MM.1S (cell line): ENCODE results near the gene COL8A2.

Source experiments
- DNase-seq: peaks from one replicate; pipeline ENCODE4 v3.0.0-alpha.2; 2015
- H2AFZ ChIP-seq: fragments of 300-600 bp; sonication (generic); 2 replicates; pipeline ENCODE4 v1.6.0; 2016; ENCODE audit warnings: antibody characterized with exemption, low read length
- H3F3A ChIP-seq: fragments of 300-600 bp; sonication (generic); 2 replicates; pipeline ENCODE4 v1.6.1; 2016; ENCODE audit warnings: mild to moderate bottlenecking, antibody characterized with exemption, low read length, moderate library complexity, mixed read lengths; ENCODE audit not compliant: insufficient read depth
- H3K27ac ChIP-seq: fragments of 300-600 bp; sonication (generic); 2 replicates; pipeline ENCODE4 v1.5.1; 2016; ENCODE audit warnings: mild to moderate bottlenecking, low read length
- H3K27me3 ChIP-seq: fragments of 300-600 bp; sonication (generic); replicated peaks from 2 replicates; pipeline ENCODE4 v1.6.0; 2016; ENCODE audit warnings: low read length; ENCODE audit not compliant: insufficient read depth
- H3K36me3 ChIP-seq: fragments of 300-600 bp; sonication (generic); replicated peaks from 2 replicates; pipeline ENCODE4 v1.6.1; 2016; ENCODE audit warnings: mild to moderate bottlenecking, low read length, mixed read lengths; ENCODE audit not compliant: insufficient read depth
- H3K4me1 ChIP-seq: fragments of 300-600 bp; sonication (generic); 2 replicates; pipeline ENCODE4 v1.6.1; 2016; ENCODE audit warnings: low read length, mixed read lengths
- H3K4me2 ChIP-seq: fragments of 300-600 bp; sonication (generic); 2 replicates; pipeline ENCODE4 v1.6.0; 2016; ENCODE audit warnings: low read depth, low read length
- H3K4me3 ChIP-seq: fragments of 300-600 bp; sonication (generic); 2 replicates; pipeline ENCODE4 v1.5.1; 2016; ENCODE audit warnings: low read length, mixed read lengths
- H3K79me2 ChIP-seq: fragments of 300-600 bp; sonication (generic); 2 replicates; pipeline ENCODE4 v1.6.1; 2016; ENCODE audit warnings: mixed run types, low read length, mixed read lengths
- H3K9ac ChIP-seq: fragments of 300-600 bp; sonication (generic); 2 replicates; pipeline ENCODE4 v1.6.1; 2016; ENCODE audit warnings: low read length, mixed read lengths
- H3K9me2 ChIP-seq: fragments of 300-600 bp; sonication (generic); replicated peaks from 2 replicates; pipeline ENCODE4 v1.6.1; 2016; ENCODE audit warnings: mild to moderate bottlenecking, low read length, mixed read lengths; ENCODE audit not compliant: insufficient read depth
- H3K9me3 ChIP-seq: fragments of 300-600 bp; sonication (generic); replicated peaks from 2 replicates; pipeline ENCODE4 v1.6.1; 2016; ENCODE audit warnings: mild to moderate bottlenecking, low read length, mixed read lengths; ENCODE audit not compliant: insufficient read depth
- H4K20me1 ChIP-seq: fragments of 300-600 bp; sonication (generic); 2 replicates; pipeline ENCODE4 v1.6.1; 2016; ENCODE audit warnings: mild to moderate bottlenecking, low read length, moderate library complexity, mixed read lengths; ENCODE audit not compliant: insufficient read depth
- CTCF ChIP-seq: fragments of 300-600 bp; sonication (generic); IDR thresholded peaks from 2 replicates; pipeline ENCODE4 v1.5.1; 2016; ENCODE audit warnings: antibody characterized with exemption, low read length, mixed read lengths
- EZH2 ChIP-seq: fragments of 300-600 bp; sonication (generic); optimal IDR thresholded peaks from 2 replicates; pipeline ENCODE3; 2017; ENCODE audit warnings: low read depth, mild to moderate bottlenecking, antibody characterized with exemption, low read length, mixed read lengths
- EZH2phosphoT487 ChIP-seq: fragments of 300-600 bp; sonication (generic); IDR thresholded peaks from 2 replicates; pipeline ENCODE4 v1.6.1; 2018; ENCODE audit warnings: antibody characterized with exemption, low read length

COL8A2 gene

GRCh38 chr1:36161641-36162531 is 36.9 kb upstream of the COL8A2 start:
- no peaks in the 10 kb centered on the region for H3K27me3 ChIP-seq
- H2AFZ ChIP-seq = no peak overlapping the region
- H3K9ac ChIP-seq = 0 out of 2 replicates have a peak overlapping the region, but pooled peaks have one; percentile 45
- H3K4me2 ChIP-seq = peak overlapping the region; percentile 69; the same call in 1 of the 2 replicates
- no peaks in the 10 kb centered on the region for H4K20me1 ChIP-seq
- peaks cover 30% of the 10 kb centered on the region for H3K4me1 ChIP-seq
- H3K4me3 ChIP-seq = no peak overlapping the region
- H3K9me2 ChIP-seq = no peaks in the 10 kb centered on the region
- no peak for DNase-seq
- peak overlapping the region; percentile 33; the same call in 1 of the 2 replicates for H3K27ac ChIP-seq
- peaks cover 98% of the 10 kb centered on the region for H3K79me2 ChIP-seq
- H3F3A ChIP-seq = 0 out of 2 replicates have a peak, but pooled peaks cover 5% of the 10 kb centered on the region
- H3K9me3 ChIP-seq = no peaks in the 10 kb centered on the region
- H3K36me3 ChIP-seq = no peaks in the 10 kb centered on the region
- no peak for TF ChIP-seq EZH2
- TF ChIP-seq EZH2phosphoT487 = no peak
- TF ChIP-seq CTCF = no peak

GRCh38 chr1:36160949-36161485 is 36.0 kb upstream of the COL8A2 start:
- H3K4me1 ChIP-seq = peaks cover 30% of the 10 kb centered on the region
- H3K9me2 ChIP-seq = no peaks in the 10 kb centered on the region
- peak overlapping the region; percentile 3; the same call in 1 of the 2 replicates for H3K4me3 ChIP-seq
- H4K20me1 ChIP-seq = no peaks in the 10 kb centered on the region
- DNase-seq = peak; percentile 21
- peak overlapping the region; percentile 69 for H3K4me2 ChIP-seq
- peak overlapping the region; percentile 45; the same call in 1 of the 2 replicates for H3K9ac ChIP-seq
- no peak overlapping the region for H2AFZ ChIP-seq
- H3K27me3 ChIP-seq = no peaks in the 10 kb centered on the region
- TF ChIP-seq CTCF (no peak; the same call in 1 of the 2 replicates), EZH2phosphoT487 (no peak), EZH2 (no peak)
- H3K27ac ChIP-seq = peak overlapping the region; percentile 33; the same call in 1 of the 2 replicates
- no peaks in the 10 kb centered on the region for H3K36me3 ChIP-seq
- H3K79me2 ChIP-seq = peaks cover 98% of the 10 kb centered on the region
- 0 out of 2 replicates have a peak, but pooled peaks cover 5% of the 10 kb centered on the region for H3F3A ChIP-seq
- H3K9me3 ChIP-seq = no peaks in the 10 kb centered on the region

DNA sequence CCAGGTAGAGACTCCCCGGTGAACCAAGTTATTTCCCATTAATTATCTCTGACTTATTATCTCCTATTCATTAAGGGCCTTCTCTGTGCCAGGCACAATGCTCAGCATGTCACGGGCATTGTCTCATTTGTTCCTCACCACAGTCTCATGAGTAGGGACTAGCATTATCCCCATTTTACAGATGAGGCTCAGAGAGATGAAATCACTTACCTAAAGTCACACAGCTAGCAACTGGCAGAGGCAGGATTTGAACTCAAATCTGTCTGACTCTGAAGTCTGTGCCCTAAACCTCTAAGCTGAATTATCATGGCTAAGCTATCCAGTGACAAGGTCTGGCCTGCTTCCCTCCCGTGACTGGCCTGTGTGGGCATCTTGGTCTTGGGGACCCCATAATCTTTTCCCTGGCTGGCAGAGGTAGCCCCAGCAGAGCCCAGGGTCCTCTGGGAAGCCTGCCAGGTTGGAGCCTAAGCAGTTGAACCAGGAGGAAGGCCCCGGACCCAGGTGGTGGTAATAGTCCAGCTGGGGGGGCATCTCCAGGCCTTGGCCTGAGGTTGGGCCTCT is 35.4 kb upstream of the COL8A2 start:
- Histone ChIP-seq H3K4me1 (peaks cover 30% of the 10 kb centered on the region), H3K4me2 (peak overlapping the region; percentile 69), H3K27me3 (no peaks in the 10 kb centered on the region), H4K20me1 (no peaks in the 10 kb centered on the region), H3K4me3 (peak overlapping the region; percentile 3; the same call in 1 of the 2 replicates), H3K9me3 (no peaks in the 10 kb centered on the region), H3K79me2 (peaks cover 95% of the 10 kb centered on the region), H3K36me3 (no peaks in the 10 kb centered on the region), H3K27ac (peak overlapping the region; percentile 33; the same call in 1 of the 2 replicates), H3F3A (peaks cover 6% of the 10 kb centered on the region; the same call in 1 of the 2 replicates), H2AFZ (no peak overlapping the region), H3K9ac (peak overlapping the region; percentile 45; the same call in 1 of the 2 replicates), H3K9me2 (no peaks in the 10 kb centered on the region)
- no peak for DNase-seq
- TF ChIP-seq EZH2 (no peak), EZH2phosphoT487 (no peak), CTCF (no peak)
